Cardiac fibroblast (primary cell): ENCODE measurements around the gene SAG.

Experiments
- DNase-seq, 2 donors: peaks; one replicate each; pipeline versions ENCODE4 v3.0.0 to v3.0.0-alpha.2; 2010; ENCODE audit warnings: low read depth in 2 of 2
- H3K4me3 ChIP-seq, 2 donors: replicated peaks in 1 of 2; 1 replicate in 1 of 2; 2 replicates in 1 of 2; pipeline ENCODE4 v1.5.1; 2011; ENCODE audit warnings: low read depth in 2 of 2, low read length in 2 of 2, mild to moderate bottlenecking in 2 of 2, moderate library complexity in 1 of 2
- CTCF ChIP-seq: IDR thresholded peaks from one replicate; pipeline ENCODE4 v1.5.1; 2011; ENCODE audit warnings: low read depth, mild to moderate bottlenecking, low read length, inconsistent platforms

SAG gene

GRCh38 chr2:233351423-233351822 is 43.8 kb downstream of the SAG start:
- peak in 1 of 2 donors; percentile 49 for DNase-seq
- H3K4me3 ChIP-seq = no peak overlapping the region
- TF ChIP-seq CTCF = no peak

- no peak for TF ChIP-seq CTCF
- H3K4me3 ChIP-seq = no peak overlapping the region
- no peak for DNase-seq
Observed at GRCh38 chr2:233352141-233352842, 44.7 kb downstream of the SAG start.

GRCh38 chr2:233353101-233353768 is 45.6 kb downstream of the SAG start:
- no peak overlapping the region for H3K4me3 ChIP-seq
- DNase-seq = no peak
- no peak for TF ChIP-seq CTCF

- peak; percentile 40 to 59 for DNase-seq
- TF ChIP-seq CTCF = peak; percentile 14
- peak within 1 kb of the TSS; percentile 72 to 75 for H3K4me3 ChIP-seq
Observed at GRCh38 chr2:233353769-233354499, 46.3 kb downstream of the SAG start, which contains the start of gene DGKD. Gene DGKD, plus strand, starts transcription at chr2:233354494. Its CDS starts 25 bp downstream, at chr2:233354519.

- DNase-seq = no peak
- peak overlapping the region; percentile 72 to 75 for H3K4me3 ChIP-seq
Observed at GRCh38 chr2:233354500-233354924, 46.9 kb downstream of the SAG start.

More at GRCh38 chr2:233354500-233354924, 46.9 kb downstream of the SAG start:
- no peak for TF ChIP-seq CTCF
